Lower leg skin (tissue), 4 donors: ENCODE measurements around the gene EFCC1. TPM values are rescaled to one million over a fixed set of nuclear protein-coding genes. Genes with fewer than 3 reads are reported as not detected.

Experiments used
- DNase-seq, 2 donors: peaks; one replicate each; pipeline ENCODE4 v3.0.0-alpha.2; 2019; ENCODE audit warnings: low spot score in 2 of 2
- H3K4me3 ChIP-seq: fragments of 200-600 bp; sonication (generic); 2 replicates; pipeline ENCODE4 v1.5.1; 2017; ENCODE audit warnings: mild to moderate bottlenecking, low read depth; ENCODE audit not compliant: poor library complexity, severe bottlenecking
- CTCF ChIP-seq, 3 donors: fragments of 450-650 bp; IDR thresholded peaks; one replicate each; pipeline ENCODE4 v1.5.1; 2016; ENCODE audit warnings: antibody characterized with exemption in 3 of 3, mild to moderate bottlenecking in 3 of 3, moderate library complexity in 2 of 3
- POLR2A ChIP-seq, 2 donors: fragments of 450-650 bp; IDR thresholded peaks; one replicate each; pipeline ENCODE4 v1.6.1; 2016 to 2017; ENCODE audit warnings: antibody characterized with exemption in 2 of 2, mild to moderate bottlenecking in 1 of 2, moderate library complexity in 1 of 2
- WGBS, 2 donors: methylation state at CpG; one replicate each; pipeline ENCODE4 v1.1.5; 2018; 5-methylcytosine and 5-hydroxymethylcytosine counted together
- intact Hi-C: fragments of 100-400 bp; cut with DNase I; formaldehyde crosslinking; loops from one replicate; pipeline ENCODE4 v1.15.0; 2023; ENCODE audit warnings: low total_unique reads
- total RNA-seq, 4 donors: library from RNA; depleted of rRNA; stranded (reverse); fragments of >200 nt; gene quantifications; one replicate each; pipeline ENCODE4 v1.1.0, GENCODE V29; 2016

The EFCC1 gene
- total RNA-seq, 4 donors from 2014 or later: 0.80 to 3.0 (median 2.2) TPM

GRCh38 chr3:128992926-128993460, 8.1 kb upstream of the EFCC1 start:
- intact Hi-C loops: no loop called here
- TF ChIP-seq CTCF (IDR thresholded peaks at IDR 0.05): no peak
- TF ChIP-seq POLR2A (IDR thresholded peaks at IDR 0.05): no peak
- 48 to 64% methylated on average over 20 of the region's 20 CpGs for WGBS, 2 donors
- H3K4me3 ChIP-seq: no peak overlapping the region
- no peak for DNase-seq

GRCh38 chr3:128993461-128994172, 7.5 kb upstream of the EFCC1 start, which contains the start of gene CFAP92:
CFAP92 (minus strand) TSS chr3:128994076; CDS start chr3:128993304, 772 bp downstream.
- peak; percentile 85 to 97 for DNase-seq
- intact Hi-C loops: no loop called here
- no peak for TF ChIP-seq POLR2A (IDR thresholded peaks at IDR 0.05)
- no peak for TF ChIP-seq CTCF (IDR thresholded peaks at IDR 0.05)
- no peak within 1 kb of the TSS for H3K4me3 ChIP-seq
- 9 to 22% methylated on average over 34 to 49 of the region's 57 CpGs for whole genome bisulfite sequencing, 2 donors

- WGBS, 2 donors: 4 to 5% methylated on average over 7 to 10 of the region's 13 CpGs
- TF ChIP-seq CTCF (IDR thresholded peaks at IDR 0.05): no peak
- intact Hi-C loops: no loop called here
- no peak for DNase-seq
- H3K4me3 ChIP-seq: no peak overlapping the region
These were observed 7.0 kb upstream of the EFCC1 start for GRCh38 chr3:128994173-128994512.

GRCh38 chr3:128994581-128995546, 6.2 kb upstream of the EFCC1 start:
- H3K4me3 ChIP-seq: no peak overlapping the region
- intact Hi-C loops: no loop called here
- TF ChIP-seq POLR2A (IDR thresholded peaks at IDR 0.05) (no peak), CTCF (IDR thresholded peaks at IDR 0.05) (no peak)
- WGBS, 2 donors: 79 to 83% methylated on average over 19 of the region's 19 CpGs
- no peak for DNase-seq

GRCh38 chr3:128995737-128996136, 5.4 kb upstream of the EFCC1 start:
- TF ChIP-seq CTCF (IDR thresholded peaks at IDR 0.05) (no peak), POLR2A (IDR thresholded peaks at IDR 0.05) (no peak)
- no peak for DNase-seq

More at GRCh38 chr3:128995737-128996136, 5.4 kb upstream of the EFCC1 start:
- WGBS, 2 donors: 88 to 100% methylated on average over 1 of the region's 1 CpG
- H3K4me3 ChIP-seq: no peak overlapping the region
- intact Hi-C loops: no loop called here
